ENCODE data around the gene NAALADL2.

GRCh38 chr3:175702956-175703355, 843.8 kb downstream of the NAALADL2 start:
- TF ChIP-seq CTCF (IDR thresholded peaks at IDR 0.05; ENCODE audit: low read length): no peak
- TF ChIP-seq EZH2 (IDR thresholded peaks at IDR 0.05; ENCODE audit: borderline replicate concordance, low read length): no peak

All from OCI-LY1 (cell line).